ENCODE measurements around the gene RPTN.

GRCh38 chr1:152179566-152179965 is 20.5 kb upstream of the RPTN start:
- no peak for TF ChIP-seq CTCF (IDR thresholded peaks at IDR 0.05)
- TF ChIP-seq ZFX (IDR thresholded peaks at IDR 0.05; ENCODE audit: borderline replicate concordance), result no peak

Measured in 22Rv1 (cell line).